H1 (cell line): ENCODE results near the gene RXRA. TPM values are rescaled to one million over a fixed set of nuclear protein-coding genes. Genes with fewer than 3 reads are reported as not detected.

Experiments
- CTCF ChIA-PET: fragments of 300-600 bp; sonication (Branson Sonifier 250); formaldehyde crosslinking; loops from one replicate; lab custom pipeline; 2021; ENCODE audit not compliant: partially characterized antibody; lab: Charles Lee
- POLR2A ChIA-PET: fragments of 300-600 bp; sonication (Branson Sonifier 250); formaldehyde crosslinking; loops from one replicate; lab custom pipeline; 2021; ENCODE audit warnings: inconsistent platforms; ENCODE audit not compliant: partially characterized antibody; lab: Charles Lee
- DNase-seq, 2 experiments: peaks; one replicate each; pipeline versions ENCODE4 v3.0.0 to v3.0.0-alpha.2; 2010 to 2022; ENCODE audit warnings: low spot score in 2 of 2, low read depth in 1 of 2, mixed read lengths in 1 of 2
- FAIRE-seq: peaks from 2 replicates; lab custom pipeline; 2011; peaks lifted over from hg19 to GRCh38; lab: Jason Lieb, UNC
- H2AFZ ChIP-seq: 2 replicates; pipeline ENCODE4 v1.8.1; 2012; ENCODE audit warnings: low read length, inconsistent platforms
- H2AK5ac ChIP-seq: 2 replicates; pipeline ENCODE4 v1.6.1; 2013; ENCODE audit warnings: low read depth, low read length
- H2BK120ac ChIP-seq: replicated peaks from 2 replicates; pipeline ENCODE3; 2013; ENCODE audit warnings: low read depth, low read length, inconsistent platforms
- H2BK12ac ChIP-seq: 2 replicates; pipeline ENCODE4 v1.6.1; 2013; ENCODE audit warnings: low read depth, low read length
- H2BK15ac ChIP-seq: 2 replicates; pipeline ENCODE4 v1.6.1; 2013; ENCODE audit warnings: low read length
- H2BK20ac ChIP-seq: 2 replicates; pipeline ENCODE4 v1.6.1; 2013; ENCODE audit warnings: low read length
- H2BK5ac ChIP-seq: 2 replicates; pipeline ENCODE4 v1.6.1; 2013; ENCODE audit warnings: low read depth, low read length
- H3K14ac ChIP-seq: 2 replicates; pipeline ENCODE4 v1.6.1; 2013; ENCODE audit warnings: inconsistent platforms; ENCODE audit not compliant: insufficient read length
- H3K18ac ChIP-seq: 2 replicates; pipeline ENCODE4 v1.6.1; 2013; ENCODE audit warnings: low read length; ENCODE audit errors: extremely low read depth
- H3K23ac ChIP-seq: 2 replicates; pipeline ENCODE4 v1.6.1; 2013; ENCODE audit warnings: inconsistent platforms; ENCODE audit not compliant: insufficient read length
- H3K23me2 ChIP-seq: 2 replicates; pipeline ENCODE4 v1.6.1; 2013; ENCODE audit warnings: low read depth, low read length
- H3K27ac ChIP-seq: 2 replicates; pipeline ENCODE4 v1.6.1; 2011; ENCODE audit warnings: low read depth, low read length, inconsistent platforms
- H3K27me3 ChIP-seq, 4 experiments: replicated peaks in 1 of 4; 1 replicate in 1 of 4; 2 replicates in 3 of 4; pipeline versions ENCODE4 v1.6.1 to v1.8.1; 2011 to 2013; ENCODE audit warnings: low read length in 3 of 4, mild to moderate bottlenecking in 3 of 4, inconsistent platforms in 2 of 4, mixed read lengths in 2 of 4, moderate library complexity in 1 of 4; ENCODE audit not compliant: control insufficient read depth in 3 of 4, insufficient read depth in 3 of 4; ENCODE audit errors: extremely low read depth in 1 of 4
- H3K36me3 ChIP-seq, 4 experiments: 2 replicates each; pipeline versions ENCODE4 v1.6.1 to v1.8.1; 2011 to 2013; ENCODE audit warnings: mild to moderate bottlenecking in 4 of 4, low read length in 3 of 4, moderate library complexity in 2 of 4, control low read depth in 1 of 4, inconsistent platforms in 1 of 4; ENCODE audit not compliant: insufficient read depth in 4 of 4, control insufficient read depth in 2 of 4
- H3K4ac ChIP-seq: replicated peaks from 2 replicates; pipeline ENCODE3; 2013; ENCODE audit warnings: low read length, low read depth, mixed read lengths, inconsistent platforms; ENCODE audit not compliant: insufficient read length
- H3K4me1 ChIP-seq, 4 experiments: replicated peaks in 1 of 4; 1 replicate in 1 of 4; 2 replicates in 3 of 4; pipeline versions ENCODE4 v1.6.1 to v1.8.1; 2011 to 2013; ENCODE audit warnings: low read length in 3 of 4, inconsistent platforms in 2 of 4, mixed read lengths in 1 of 4; ENCODE audit not compliant: insufficient read depth in 4 of 4, control insufficient read depth in 3 of 4
- H3K4me2 ChIP-seq, 2 experiments: 2 replicates each; pipeline versions ENCODE4 v1.6.1 to v1.8.1; 2011 to 2013; ENCODE audit warnings: low read depth in 2 of 2, low read length in 2 of 2, control low read depth in 1 of 2, inconsistent platforms in 1 of 2, mild to moderate bottlenecking in 1 of 2; ENCODE audit not compliant: insufficient read depth in 1 of 2
- H3K4me3 ChIP-seq, 4 experiments: fragments of 200-600, 300-600 bp in 1 of 4; sonication (generic), shearing (Covaris generic), sonication (Bioruptor Twin) in 1 of 4; 2 replicates each; pipeline versions ENCODE4 v1.5.1 to v1.8.1; 2011 to 2016; ENCODE audit warnings: low read length in 4 of 4, low read depth in 3 of 4, control low read depth in 2 of 4, inconsistent platforms in 2 of 4, mild to moderate bottlenecking in 2 of 4, mixed read lengths in 1 of 4, moderate library complexity in 1 of 4; ENCODE audit not compliant: insufficient read depth in 2 of 4; ENCODE audit errors: extremely low read depth in 1 of 4
- H3K56ac ChIP-seq: replicated peaks from 2 replicates; pipeline ENCODE3; 2013; ENCODE audit warnings: low read depth, mild to moderate bottlenecking, mixed read lengths, low read length, inconsistent platforms; ENCODE audit not compliant: insufficient read length
- H3K79me1 ChIP-seq: 2 replicates; pipeline ENCODE4 v1.6.1; 2013; ENCODE audit warnings: low read depth, low read length, control low read depth
- H3K79me2 ChIP-seq, 2 experiments: 2 replicates each; pipeline versions ENCODE4 v1.6.1 to v1.8.1; 2012 to 2013; ENCODE audit warnings: low read length in 2 of 2, mild to moderate bottlenecking in 2 of 2, inconsistent platforms in 1 of 2; ENCODE audit not compliant: insufficient read depth in 2 of 2, control insufficient read depth in 1 of 2
- H3K9ac ChIP-seq, 4 experiments: replicated peaks in 1 of 4; 1 replicate in 1 of 4; 2 replicates in 3 of 4; pipeline versions ENCODE4 v1.6.1 to v1.8.1; 2011 to 2013; ENCODE audit warnings: low read depth in 3 of 4, low read length in 3 of 4, control low read depth in 2 of 4, mild to moderate bottlenecking in 2 of 4, moderate library complexity in 2 of 4, inconsistent platforms in 1 of 4; ENCODE audit errors: extremely low read depth in 1 of 4
- H3K9me3 ChIP-seq, 2 experiments: 2 replicates each; pipeline versions ENCODE4 v1.6.1 to v1.8.1; 2012 to 2013; ENCODE audit warnings: mild to moderate bottlenecking in 2 of 2, moderate library complexity in 2 of 2, control low read depth in 1 of 2, inconsistent platforms in 1 of 2, low read depth in 1 of 2, low read length in 1 of 2, mixed read lengths in 1 of 2; ENCODE audit not compliant: insufficient read depth in 2 of 2
- H4K20me1 ChIP-seq, 2 experiments: replicated peaks in 1 of 2; 2 replicates each; pipeline versions ENCODE3 to v1.8.1; 2011 to 2013; ENCODE audit warnings: inconsistent platforms in 2 of 2, low read length in 2 of 2, mild to moderate bottlenecking in 1 of 2; ENCODE audit not compliant: insufficient read depth in 2 of 2, control insufficient read depth in 1 of 2
- H4K5ac ChIP-seq: 2 replicates; pipeline ENCODE4 v1.6.1; 2013; ENCODE audit warnings: low read length, low read depth, mixed read lengths, inconsistent platforms; ENCODE audit not compliant: insufficient read length
- H4K8ac ChIP-seq: 2 replicates; pipeline ENCODE4 v1.8.0; 2013; ENCODE audit warnings: mild to moderate bottlenecking, moderate library complexity, low read length, inconsistent platforms; ENCODE audit not compliant: insufficient read depth; ENCODE audit errors: extremely low read depth
- H4K91ac ChIP-seq: replicated peaks from 2 replicates; pipeline ENCODE3; 2013; ENCODE audit warnings: low read length, mixed read lengths, inconsistent platforms; ENCODE audit not compliant: insufficient read length
- POLR2AphosphoS5 ChIP-seq: IDR thresholded peaks from 2 replicates; pipeline ENCODE4 v1.6.1; 2011; ENCODE audit warnings: low read depth, low read length
- RXRA ChIP-seq: IDR thresholded peaks from 2 replicates; pipeline ENCODE4 v1.6.1; 2011; ENCODE audit warnings: low read depth, mild to moderate bottlenecking, low read length, moderate library complexity; ENCODE audit not compliant: insufficient read depth
- SIN3A ChIP-seq, 2 experiments: IDR thresholded peaks in 1 of 2; conservative IDR thresholded peaks in 1 of 2; 2 replicates each; pipeline ENCODE4 v1.6.1; 2011 to 2012; ENCODE audit warnings: low read length in 2 of 2, improper control_type of control experiment in 1 of 2, low read depth in 1 of 2, mild to moderate bottlenecking in 1 of 2
- SRF ChIP-seq: IDR thresholded peaks from 2 replicates; pipeline ENCODE4 v1.6.1; 2011; ENCODE audit warnings: mild to moderate bottlenecking, low read depth, low read length, moderate library complexity
- WGBS, 2 experiments: shearing (Covaris generic) in 1 of 2; methylation state at CpG; one replicate each; pipeline versions ENCODE4 v1.1.6 to v1.1.7; 2013 to 2015; ENCODE audit warnings: low lambda C conversion rate in 2 of 2, mixed read lengths in 2 of 2, inconsistent platforms in 1 of 2, low coverage in 1 of 2, missing lambda C conversion rate in 1 of 2; ENCODE audit not compliant: insufficient replicate concordance in 2 of 2, insufficient coverage in 1 of 2, insufficient read length in 1 of 2; ENCODE audit errors: extremely low coverage in 1 of 2, missing lambda C conversion rate in 1 of 2; 5-methylcytosine and 5-hydroxymethylcytosine counted together
- polyA plus RNA-seq, 7 experiments: library from polyadenylated mRNA; depleted of rRNA in 3 of 7; stranded (reverse) in 5 of 7; unstranded in 2 of 7; fragments of >200 nt in 5 of 7; fragments of 200-250 nt in 2 of 7; gene quantifications; 1 replicate in 5 of 7; 2 replicates in 1 of 7; 4 replicates in 1 of 7; pipeline versions ENCODE4 v1.2.1 to v1.2.3, GENCODE V29; 2011 to 2013; ENCODE audit warnings: missing spikeins in 2 of 7, mixed read lengths in 2 of 7
- total RNA-seq: library from RNA; stranded (reverse); fragmentation: NEBNext Ultra II Directional; extraction: Animal tissue kit (Norgen Biotek cat#: 25700); gene quantifications from 2 replicates; pipeline ENCODE4 v1.2.1, GENCODE V29; 2021

RXRA gene
- total and polyA plus RNA-seq, 2 of the 8 experiments (the other 6 are each of a cell fraction or from before 2014, with no cell fraction given), result 9.8 to 29.4 TPM

GRCh38 chr9:134395737-134396257 is 69.5 kb downstream of the RXRA start:
- DNase-seq (no peak), FAIRE-seq (no peak)
- peaks cover 0 to 44% of the 10 kb centered on the region in 2 experiments; a peak in 2 of 4 replicates for H3K79me2 ChIP-seq
- no peak overlapping the region for H3K4me3 ChIP-seq
- peaks cover 0 to 4% (median 1%) of the 10 kb centered on the region in 4 experiments; a peak in 2 of 7 replicates for H3K4me1 ChIP-seq
- no peak overlapping the region for H3K4me2 ChIP-seq
- no peak overlapping the region for H4K8ac ChIP-seq
- H2BK120ac ChIP-seq, result no peak overlapping the region
- no peaks in the 10 kb centered on the region for H3K27me3 ChIP-seq
- peaks cover 0 to 10% of the 10 kb centered on the region in 2 experiments for H4K20me1 ChIP-seq
- no peak overlapping the region for H2BK12ac ChIP-seq
- ChIA-PET CTCF (interaction anchor here (1.0 to 1.7 kb wide), 7 partner anchors 12 to 227 kb away, joined by 3 to 5 read pairs (median 3); no protein-coding TSS in a partner anchor), POLR2A (interaction anchor here (0.6 kb wide), 1 partner anchor 163 kb away, joined by 3 read pairs; no protein-coding TSS in a partner anchor)
- no peak overlapping the region for H3K18ac ChIP-seq
- no peak overlapping the region for H2AK5ac ChIP-seq
- peaks cover 10 to 11% of the 10 kb centered on the region in 2 experiments for H3K9me3 ChIP-seq
- H3K4ac ChIP-seq, result no peak overlapping the region
- no peak overlapping the region for H2BK15ac ChIP-seq
- H3K56ac ChIP-seq, result no peak overlapping the region
- no peak overlapping the region for H3K14ac ChIP-seq
- no peak overlapping the region for H3K27ac ChIP-seq
- no peak overlapping the region for H4K91ac ChIP-seq
- no peak overlapping the region for H2BK20ac ChIP-seq
- no peak overlapping the region for H2AFZ ChIP-seq
- no peak overlapping the region for H3K23ac ChIP-seq
- H2BK5ac ChIP-seq, result no peak overlapping the region; the same call in 1 of the 2 replicates
- peaks cover 3% of the 10 kb centered on the region; the same call in 1 of the 2 replicates for H3K23me2 ChIP-seq
- no peak overlapping the region for H3K9ac ChIP-seq
- H3K36me3 ChIP-seq, result no peaks in the 10 kb centered on the region
- 83% methylated on average over 12 of the region's 12 CpGs; no CpG with 5 or more reads in 1 of the 2 experiments for WGBS, 2 experiments
- H3K79me1 ChIP-seq, result peaks cover 8% of the 10 kb centered on the region
- H4K5ac ChIP-seq, result no peak overlapping the region
- TF ChIP-seq SRF (no peak), SIN3A (conservative IDR thresholded peaks at IDR 0.05 in 1 of 2, IDR thresholded peaks at IDR 0.05 in 1 of 2; ENCODE audit: low read depth in 1 of 2, low read length in 2 of 2) (no peak), RXRA (no peak), POLR2AphosphoS5 (no peak)
